Measurements from ENCODE around the gene SLC4A7.

The SLC4A7 gene

DNA sequence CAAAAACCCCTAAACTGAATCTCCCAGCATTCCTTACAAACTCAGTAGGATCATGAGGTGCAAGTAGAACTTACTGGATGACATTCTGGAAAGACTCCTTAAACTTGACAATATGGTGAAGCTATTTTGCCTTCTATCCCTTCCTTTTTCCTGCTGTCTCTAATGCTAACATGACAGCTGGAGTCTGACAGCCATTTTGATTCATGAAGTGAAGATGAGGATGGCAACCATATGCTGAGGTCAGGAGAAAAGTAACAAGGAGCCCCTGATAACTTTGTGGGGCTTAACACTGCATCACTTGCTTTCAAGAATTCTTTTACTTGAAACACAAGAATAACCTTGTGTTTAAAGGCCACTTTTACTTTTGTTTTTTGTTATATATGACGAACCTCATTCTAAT is 100.0 kb downstream of the SLC4A7 start:
- Histone ChIP-seq H4K20me1 (ENCODE audit: insufficient read depth, low read length, poor library complexity, severe bottlenecking) (no peaks in the 10 kb centered on the region), H3K9ac (ENCODE audit: low read depth, low read length, poor library complexity, severe bottlenecking) (no peak overlapping the region), H3F3A (ENCODE audit: low read depth) (no peaks in the 10 kb centered on the region), H3K79me2 (ENCODE audit: insufficient read depth, low read length) (no peaks in the 10 kb centered on the region), H3K36me3 (ENCODE audit: insufficient read depth, low read length) (peaks cover 45% of the 10 kb centered on the region), H3K4me3 (ENCODE audit: low read length, poor library complexity, severe bottlenecking) (no peak overlapping the region), H3K9me3 (ENCODE audit: insufficient read depth, low read depth, low read length) (no peaks in the 10 kb centered on the region), H2AFZ (ENCODE audit: low read length) (no peak overlapping the region), H3K4me2 (ENCODE audit: low read depth, low read length, poor library complexity, severe bottlenecking) (no peak overlapping the region), H3K4me1 (ENCODE audit: insufficient read depth, low read length, poor library complexity, severe bottlenecking) (no peaks in the 10 kb centered on the region), H3K9me2 (replicated peaks; ENCODE audit: low read depth, low read length) (no peaks in the 10 kb centered on the region), H3K27me3 (ENCODE audit: insufficient read depth, low read length, poor library complexity, severe bottlenecking) (no peaks in the 10 kb centered on the region)
- TF ChIP-seq EZH2phosphoT487 (IDR thresholded peaks at IDR 0.05; ENCODE audit: borderline replicate concordance), result no peak
- TF ChIP-seq, protein P1, sequence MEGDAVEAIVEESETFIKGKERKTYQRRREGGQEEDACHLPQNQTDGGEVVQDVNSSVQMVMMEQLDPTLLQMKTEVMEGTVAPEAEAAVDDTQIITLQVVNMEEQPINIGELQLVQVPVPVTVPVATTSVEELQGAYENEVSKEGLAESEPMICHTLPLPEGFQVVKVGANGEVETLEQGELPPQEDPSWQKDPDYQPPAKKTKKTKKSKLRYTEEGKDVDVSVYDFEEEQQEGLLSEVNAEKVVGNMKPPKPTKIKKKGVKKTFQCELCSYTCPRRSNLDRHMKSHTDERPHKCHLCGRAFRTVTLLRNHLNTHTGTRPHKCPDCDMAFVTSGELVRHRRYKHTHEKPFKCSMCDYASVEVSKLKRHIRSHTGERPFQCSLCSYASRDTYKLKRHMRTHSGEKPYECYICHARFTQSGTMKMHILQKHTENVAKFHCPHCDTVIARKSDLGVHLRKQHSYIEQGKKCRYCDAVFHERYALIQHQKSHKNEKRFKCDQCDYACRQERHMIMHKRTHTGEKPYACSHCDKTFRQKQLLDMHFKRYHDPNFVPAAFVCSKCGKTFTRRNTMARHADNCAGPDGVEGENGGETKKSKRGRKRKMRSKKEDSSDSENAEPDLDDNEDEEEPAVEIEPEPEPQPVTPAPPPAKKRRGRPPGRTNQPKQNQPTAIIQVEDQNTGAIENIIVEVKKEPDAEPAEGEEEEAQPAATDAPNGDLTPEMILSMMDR (conservative IDR thresholded peaks at IDR 0.05; ENCODE audit: low read length), result no peak

DNA sequence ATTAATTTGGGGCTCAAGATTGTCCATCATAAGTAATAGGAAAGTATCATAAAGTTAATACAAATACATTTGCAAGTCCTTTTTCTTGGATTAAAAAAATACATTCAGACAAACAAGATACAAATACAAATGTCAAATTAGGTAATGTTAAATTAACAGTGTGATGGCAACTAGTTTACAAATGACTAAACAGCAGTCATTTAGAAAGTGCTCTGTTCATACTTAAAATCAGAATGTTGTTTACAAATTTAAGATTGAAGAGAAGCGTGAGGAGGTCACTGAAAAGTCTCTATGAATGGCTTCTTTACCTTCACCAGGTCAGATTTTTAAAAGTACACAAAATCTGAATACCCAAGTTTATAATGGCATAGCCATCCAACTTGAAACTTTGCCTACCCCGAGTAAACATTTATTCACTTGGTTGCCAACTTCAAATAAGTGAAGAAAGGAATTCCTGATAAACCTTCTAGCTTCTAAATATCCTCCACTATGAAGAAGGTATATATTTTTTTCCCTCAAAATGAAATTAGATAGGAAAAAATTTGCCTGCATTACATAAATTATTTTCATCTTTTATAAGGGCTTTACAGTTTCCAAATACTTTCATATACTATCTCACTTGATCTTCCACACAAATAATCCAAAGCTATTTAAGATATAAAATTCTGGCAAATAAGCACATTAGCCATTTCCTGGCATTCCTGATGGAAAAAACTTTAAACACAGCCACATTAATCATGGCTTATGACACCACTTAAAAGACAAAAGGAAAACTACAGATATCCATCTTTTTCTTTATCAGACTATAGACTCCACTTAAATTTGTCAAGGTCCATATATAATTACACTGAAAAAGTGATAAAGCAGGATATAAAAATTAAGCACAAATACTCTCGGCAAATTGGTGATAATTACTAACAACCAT is 103.5 kb downstream of the SLC4A7 start:
- Histone ChIP-seq H3K4me1 (ENCODE audit: insufficient read depth, low read length, poor library complexity, severe bottlenecking) (no peaks in the 10 kb centered on the region), H3K79me2 (ENCODE audit: insufficient read depth, low read length) (no peaks in the 10 kb centered on the region), H3K27me3 (ENCODE audit: insufficient read depth, low read length, poor library complexity, severe bottlenecking) (no peaks in the 10 kb centered on the region), H3K9ac (ENCODE audit: low read depth, low read length, poor library complexity, severe bottlenecking) (no peak overlapping the region), H3F3A (ENCODE audit: low read depth) (no peaks in the 10 kb centered on the region), H2AFZ (ENCODE audit: low read length) (no peak overlapping the region), H3K9me3 (ENCODE audit: insufficient read depth, low read depth, low read length) (no peaks in the 10 kb centered on the region), H3K9me2 (replicated peaks; ENCODE audit: low read depth, low read length) (no peaks in the 10 kb centered on the region), H3K4me2 (ENCODE audit: low read depth, low read length, poor library complexity, severe bottlenecking) (no peak overlapping the region), H4K20me1 (ENCODE audit: insufficient read depth, low read length, poor library complexity, severe bottlenecking) (no peaks in the 10 kb centered on the region), H3K36me3 (ENCODE audit: insufficient read depth, low read length) (peaks cover 49% of the 10 kb centered on the region), H3K4me3 (ENCODE audit: low read length, poor library complexity, severe bottlenecking) (no peak overlapping the region)
- no peak for TF ChIP-seq EZH2phosphoT487 (IDR thresholded peaks at IDR 0.05; ENCODE audit: borderline replicate concordance)
- TF ChIP-seq, protein P1 (conservative IDR thresholded peaks at IDR 0.05; ENCODE audit: low read length), result no peak

DNA sequence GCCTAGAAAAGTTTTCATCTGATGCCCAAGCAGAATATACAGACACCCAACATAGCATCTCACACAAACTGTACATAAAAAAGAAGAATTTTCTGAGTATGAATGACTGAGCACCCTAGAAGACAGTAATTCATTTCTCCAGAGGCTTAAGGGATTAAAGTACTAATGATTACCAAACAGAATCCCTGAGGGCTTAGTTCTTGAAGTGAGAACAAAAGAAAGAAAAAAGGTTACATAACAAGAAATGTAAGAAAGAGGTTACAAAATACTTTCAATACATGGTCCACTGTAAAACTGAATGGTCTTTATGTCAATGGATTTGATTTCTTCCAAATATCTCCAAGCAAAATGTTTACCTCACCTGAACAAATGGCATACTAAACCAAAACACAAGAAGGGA is 105.9 kb downstream of the SLC4A7 start:
- Histone ChIP-seq H3K36me3 (ENCODE audit: insufficient read depth, low read length) (peaks cover 34% of the 10 kb centered on the region; the same call in 1 of the 2 replicates), H3K9me2 (replicated peaks; ENCODE audit: low read depth, low read length) (no peaks in the 10 kb centered on the region), H3K9ac (ENCODE audit: low read depth, low read length, poor library complexity, severe bottlenecking) (no peak overlapping the region), H2AFZ (ENCODE audit: low read length) (no peak overlapping the region), H3F3A (ENCODE audit: low read depth) (0 out of 2 replicates have a peak, but pooled peaks cover 6% of the 10 kb centered on the region), H4K20me1 (ENCODE audit: insufficient read depth, low read length, poor library complexity, severe bottlenecking) (no peaks in the 10 kb centered on the region), H3K9me3 (ENCODE audit: insufficient read depth, low read depth, low read length) (no peaks in the 10 kb centered on the region), H3K4me2 (ENCODE audit: low read depth, low read length, poor library complexity, severe bottlenecking) (no peak overlapping the region), H3K4me1 (ENCODE audit: insufficient read depth, low read length, poor library complexity, severe bottlenecking) (no peaks in the 10 kb centered on the region), H3K27me3 (ENCODE audit: insufficient read depth, low read length, poor library complexity, severe bottlenecking) (no peaks in the 10 kb centered on the region), H3K79me2 (ENCODE audit: insufficient read depth, low read length) (no peaks in the 10 kb centered on the region), H3K4me3 (ENCODE audit: low read length, poor library complexity, severe bottlenecking) (no peak overlapping the region)
- TF ChIP-seq, protein P1 (conservative IDR thresholded peaks at IDR 0.05; ENCODE audit: low read length), result no peak
- no peak for TF ChIP-seq EZH2phosphoT487 (IDR thresholded peaks at IDR 0.05; ENCODE audit: borderline replicate concordance)

Measured in Loucy (cell line).